HG02884 (cell line): ENCODE measurements around the gene EML6.
A peak's percentile ranks its signal among the peaks of the same experiment; 100 is the strongest.
"Not testable (repeated sequence)": the region's sequence is repeated elsewhere in the genome, so short reads cannot be mapped to it uniquely, and the experiment has no call there.

Source experiments
- ATAC-seq: cut with Tn5 transposase; IDR thresholded peaks from one replicate; pipeline ENCODE4 v1.9.1; 2021; ENCODE audit warnings: mild to moderate bottlenecking, moderate library complexity; ENCODE audit not compliant: unreplicated experiment

Gene EML6

DNA sequence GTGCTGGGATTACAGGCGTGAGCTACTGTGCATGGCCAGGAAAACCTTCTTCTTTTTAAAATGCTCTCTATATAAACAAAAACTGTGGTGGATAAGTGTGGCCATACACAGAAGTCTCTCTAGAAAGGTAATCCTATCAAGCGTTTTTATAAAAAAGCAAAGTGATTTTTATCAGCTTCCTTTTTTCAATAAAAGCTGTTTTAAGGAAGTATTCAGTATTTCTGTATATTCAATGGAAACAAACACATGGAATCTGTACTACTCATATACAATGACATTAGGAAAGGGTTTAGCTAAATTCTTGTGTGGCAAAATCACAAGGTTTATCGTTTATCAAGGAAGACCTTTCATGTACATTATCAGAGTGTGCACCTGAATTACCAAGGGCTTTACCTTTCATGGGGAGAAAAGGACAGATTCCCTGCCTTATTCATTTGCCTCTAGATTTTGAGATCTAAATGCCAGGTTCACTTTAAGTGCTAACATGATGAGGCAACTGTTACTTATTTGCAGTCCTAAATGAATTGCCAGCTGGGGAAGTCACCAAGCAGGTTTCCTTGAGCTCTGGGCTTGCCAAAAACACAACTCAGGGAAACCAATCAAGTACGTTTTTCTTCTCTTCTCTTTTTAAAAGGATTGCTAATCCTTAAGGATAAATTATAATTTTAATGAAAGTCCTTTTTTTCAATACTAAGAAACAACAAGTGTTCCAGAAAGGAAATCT lies 256.0 kb downstream of the EML6 start:
- ATAC-seq, result no peak

DNA sequence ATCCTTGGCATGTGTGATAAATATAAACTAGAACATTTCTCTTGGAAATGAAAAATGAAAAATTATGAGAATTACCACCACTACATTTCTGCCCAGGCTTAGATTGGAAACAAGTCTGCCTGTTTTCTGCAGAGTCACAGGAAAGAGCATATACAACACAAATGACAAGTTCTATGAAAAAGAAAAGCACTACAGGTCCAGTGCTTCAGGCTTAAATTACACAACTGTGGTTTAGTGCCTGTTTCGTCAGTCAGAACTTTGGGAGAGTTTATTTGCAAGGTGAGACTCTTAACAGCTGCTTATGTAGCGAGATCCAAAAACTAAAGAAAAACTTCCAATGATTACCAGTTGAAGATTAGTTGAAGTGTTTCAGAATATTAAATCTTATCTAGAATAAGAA lies 257.9 kb downstream of the EML6 start:
- no peak for ATAC-seq

DNA sequence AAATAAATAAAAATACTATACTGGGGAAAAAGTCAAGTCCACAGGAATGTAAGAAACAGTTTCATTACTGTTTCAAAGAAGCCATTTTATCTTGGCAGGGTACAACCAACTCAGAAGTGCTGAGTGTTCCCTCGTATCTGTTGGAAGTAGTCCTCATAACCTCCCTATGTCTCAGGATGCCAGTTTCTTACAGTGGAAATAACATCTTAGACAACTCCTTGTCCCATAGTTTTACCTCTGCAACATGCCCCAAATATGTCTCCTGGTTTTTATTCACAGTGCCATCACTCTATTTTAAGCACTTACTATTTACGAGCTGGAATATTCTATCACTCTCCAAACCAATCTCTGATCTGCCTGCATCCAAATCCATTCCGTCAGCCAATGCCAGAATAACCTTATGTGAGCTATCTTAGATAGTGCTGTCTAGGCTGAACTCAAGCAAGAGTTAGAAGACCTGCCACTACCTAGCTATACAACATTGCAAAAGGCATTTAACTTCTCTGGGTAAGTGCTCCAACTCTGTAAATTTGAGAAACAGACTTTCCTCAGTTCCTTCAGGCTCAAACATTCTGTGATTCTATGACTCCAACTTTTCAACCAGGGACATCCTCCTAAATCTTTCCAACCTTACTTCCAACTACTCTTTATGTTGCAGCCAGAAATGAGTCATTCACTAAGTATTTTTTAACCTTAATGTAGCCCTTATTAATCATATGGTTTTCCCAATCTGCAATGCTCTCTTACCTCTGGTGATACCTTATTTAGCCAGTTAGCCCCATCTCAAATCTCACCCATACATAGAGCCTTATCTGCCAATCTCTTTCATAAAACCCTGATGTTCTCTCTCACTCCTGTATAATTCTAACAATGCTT lies 260.1 kb downstream of the EML6 start:
- no peak for ATAC-seq

DNA sequence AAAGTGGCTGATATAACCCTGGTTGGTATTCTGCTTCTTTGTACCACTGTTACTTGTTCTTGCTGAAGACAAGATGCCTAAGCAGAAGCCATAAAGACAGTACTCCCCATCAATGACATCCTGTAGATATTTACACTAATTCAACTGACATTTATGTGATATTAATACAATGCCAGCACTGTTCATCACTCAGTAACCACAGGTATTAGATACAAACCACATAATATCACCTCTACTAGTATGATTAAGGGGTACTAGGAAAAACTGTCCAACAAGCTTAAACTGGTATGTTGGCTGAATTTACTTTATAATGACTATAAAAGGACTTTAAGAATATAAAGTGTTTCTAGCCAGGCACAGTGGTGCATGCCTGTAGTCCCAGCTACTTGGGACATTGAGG lies 261.0 kb downstream of the EML6 start:
- no peak for ATAC-seq

DNA sequence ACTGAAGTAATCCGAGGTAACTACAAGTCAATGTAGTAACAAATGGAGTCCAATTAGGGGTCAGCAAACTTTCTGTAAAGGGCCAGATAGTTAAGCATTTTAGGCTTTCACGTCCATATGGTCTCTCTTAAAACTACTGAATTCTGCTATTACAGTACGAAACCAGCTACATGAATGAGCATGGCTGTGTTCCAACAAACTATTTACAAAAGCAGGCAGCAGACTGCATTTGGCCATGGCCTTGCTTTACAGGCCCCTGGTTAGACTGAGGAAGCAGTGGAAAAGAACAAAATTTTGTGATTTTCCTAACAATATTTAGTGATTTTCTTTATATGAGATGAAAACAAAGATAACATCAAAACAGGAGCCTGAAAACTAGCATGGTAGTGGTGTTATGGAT lies 262.8 kb downstream of the EML6 start:
- no peak for ATAC-seq

DNA sequence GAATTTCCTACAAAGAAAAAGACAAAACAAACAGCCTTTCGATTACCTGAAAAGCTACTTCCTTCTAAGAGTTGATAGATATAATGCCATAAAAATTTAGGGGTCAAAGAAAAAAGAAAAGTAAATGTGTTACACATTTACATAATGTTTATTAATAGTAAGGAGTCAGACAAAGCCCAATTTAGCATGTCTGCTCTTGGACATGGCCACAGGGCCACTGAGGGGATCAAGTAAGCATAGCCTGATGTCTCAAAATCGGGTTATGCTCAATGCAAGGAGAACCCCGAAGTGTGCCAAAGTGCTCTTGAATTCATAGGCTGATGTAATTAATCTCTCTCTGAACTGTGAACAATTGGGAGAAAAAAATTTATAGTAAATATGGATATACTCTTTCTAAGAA lies 265.1 kb downstream of the EML6 start:
- ATAC-seq, result no peak

DNA sequence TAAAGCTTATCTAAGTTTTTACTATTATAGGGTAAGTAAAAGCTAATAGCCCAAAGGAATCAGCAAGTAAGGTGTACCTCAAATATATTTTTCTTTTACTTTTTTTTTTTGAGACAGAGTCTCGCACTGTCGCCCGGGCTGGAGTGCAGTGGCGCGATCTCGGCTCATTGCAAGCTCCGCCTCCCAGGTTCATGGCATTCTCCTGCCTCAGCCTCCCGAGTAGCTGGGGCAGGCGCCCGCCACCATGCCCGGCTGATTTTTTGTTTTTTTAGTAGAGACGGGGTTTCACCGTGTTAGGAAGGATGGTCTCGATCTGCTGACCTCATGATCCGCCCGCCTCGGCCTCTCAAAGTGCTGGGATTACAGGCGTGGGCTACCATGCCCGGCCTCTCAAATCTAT lies 267.2 kb downstream of the EML6 start:
- ATAC-seq, result not testable (repeated sequence)

DNA sequence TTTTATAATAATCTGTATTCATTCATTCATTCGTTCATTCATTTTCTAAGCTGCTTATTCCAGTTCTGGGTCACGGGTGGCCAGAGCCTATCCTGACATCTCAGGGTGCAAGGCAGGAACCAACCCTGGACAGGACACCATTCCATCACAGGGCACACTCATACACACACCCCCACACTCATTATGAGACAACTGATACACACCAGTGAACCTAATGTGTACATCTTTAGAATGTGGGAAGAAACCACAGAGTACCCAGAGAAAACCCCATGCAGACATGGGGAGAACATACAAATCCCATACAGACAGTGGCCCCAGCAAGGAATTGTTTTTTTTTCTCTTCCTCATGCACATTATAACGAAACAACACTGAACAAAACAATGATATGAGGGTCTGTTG lies 272.1 kb downstream of the EML6 start:
- ATAC-seq, result peak; percentile 68

DNA sequence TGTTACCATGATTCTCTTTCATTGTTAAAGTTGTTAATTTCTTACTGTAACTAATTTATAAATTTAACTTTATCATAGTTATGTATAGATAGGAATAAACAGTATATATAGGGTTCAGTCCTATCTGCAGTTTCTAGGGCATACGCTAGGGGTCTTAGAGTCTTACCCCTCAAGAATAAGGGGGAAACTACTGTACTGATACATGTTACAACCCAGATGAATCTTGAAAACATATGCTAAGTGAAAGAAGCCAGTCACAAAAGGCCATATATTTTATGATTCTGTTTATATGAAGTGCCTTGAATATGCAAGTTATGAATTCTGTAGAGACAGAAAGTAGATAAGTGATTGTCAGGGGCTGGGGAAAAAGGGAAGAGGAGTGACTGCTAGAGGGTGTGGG lies 274.4 kb downstream of the EML6 start:
- no peak for ATAC-seq

DNA sequence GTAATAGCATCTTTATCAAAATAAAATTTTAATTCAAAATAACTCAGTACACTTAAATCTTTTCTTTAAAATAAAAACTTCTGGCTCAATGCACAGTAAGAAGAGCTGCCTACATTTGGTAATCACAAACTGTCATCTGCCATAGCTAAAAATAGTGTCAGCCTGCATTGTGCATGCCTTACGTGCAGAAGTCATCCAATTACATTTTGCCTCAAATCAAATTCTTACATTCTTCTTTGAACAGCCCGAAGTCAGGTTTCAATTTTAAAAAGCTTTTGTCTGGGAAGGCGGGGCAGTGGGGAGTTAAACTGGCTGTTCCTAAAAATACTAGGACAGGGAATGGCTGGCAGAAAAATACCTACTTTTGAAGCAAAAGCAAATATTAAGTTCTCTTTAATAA lies 275.7 kb downstream of the EML6 start:
- no peak for ATAC-seq

DNA sequence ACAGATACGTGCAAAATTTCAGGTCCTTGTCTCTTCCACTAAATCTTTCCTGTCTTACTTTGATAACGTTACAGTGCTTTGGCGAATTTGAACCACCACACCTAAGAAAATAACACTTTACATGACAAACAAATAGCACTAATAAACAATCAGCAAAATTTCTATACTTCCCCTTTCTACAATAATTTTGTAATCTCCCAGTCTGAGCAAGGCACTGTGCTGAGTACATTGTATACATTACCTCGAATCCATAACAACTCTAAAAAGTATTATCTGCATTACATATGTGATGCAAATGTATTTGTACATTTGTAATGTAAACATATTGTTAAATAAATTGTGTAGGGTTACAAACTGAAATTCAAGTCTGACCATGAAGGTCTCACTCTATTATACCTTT lies 276.9 kb downstream of the EML6 start:
- ATAC-seq, result no peak

DNA sequence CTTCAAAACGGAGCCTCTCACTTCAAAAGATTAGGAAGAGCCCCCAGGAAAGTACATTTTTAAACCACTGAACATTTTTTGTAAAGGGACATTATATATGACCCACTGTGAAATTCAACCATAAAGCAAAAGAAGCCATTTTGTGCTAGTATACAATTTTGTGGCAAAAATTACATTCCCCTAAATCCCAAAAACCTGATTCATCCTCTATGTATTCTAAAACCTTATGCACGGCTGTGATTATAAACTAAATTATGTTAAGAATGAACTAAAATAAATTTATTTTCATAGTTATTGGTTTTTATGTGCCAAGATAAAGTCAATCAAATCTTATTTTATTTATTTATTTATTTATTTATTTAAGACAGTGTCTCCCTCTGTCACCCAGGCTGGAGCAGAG lies 278.3 kb downstream of the EML6 start:
- ATAC-seq, result no peak

DNA sequence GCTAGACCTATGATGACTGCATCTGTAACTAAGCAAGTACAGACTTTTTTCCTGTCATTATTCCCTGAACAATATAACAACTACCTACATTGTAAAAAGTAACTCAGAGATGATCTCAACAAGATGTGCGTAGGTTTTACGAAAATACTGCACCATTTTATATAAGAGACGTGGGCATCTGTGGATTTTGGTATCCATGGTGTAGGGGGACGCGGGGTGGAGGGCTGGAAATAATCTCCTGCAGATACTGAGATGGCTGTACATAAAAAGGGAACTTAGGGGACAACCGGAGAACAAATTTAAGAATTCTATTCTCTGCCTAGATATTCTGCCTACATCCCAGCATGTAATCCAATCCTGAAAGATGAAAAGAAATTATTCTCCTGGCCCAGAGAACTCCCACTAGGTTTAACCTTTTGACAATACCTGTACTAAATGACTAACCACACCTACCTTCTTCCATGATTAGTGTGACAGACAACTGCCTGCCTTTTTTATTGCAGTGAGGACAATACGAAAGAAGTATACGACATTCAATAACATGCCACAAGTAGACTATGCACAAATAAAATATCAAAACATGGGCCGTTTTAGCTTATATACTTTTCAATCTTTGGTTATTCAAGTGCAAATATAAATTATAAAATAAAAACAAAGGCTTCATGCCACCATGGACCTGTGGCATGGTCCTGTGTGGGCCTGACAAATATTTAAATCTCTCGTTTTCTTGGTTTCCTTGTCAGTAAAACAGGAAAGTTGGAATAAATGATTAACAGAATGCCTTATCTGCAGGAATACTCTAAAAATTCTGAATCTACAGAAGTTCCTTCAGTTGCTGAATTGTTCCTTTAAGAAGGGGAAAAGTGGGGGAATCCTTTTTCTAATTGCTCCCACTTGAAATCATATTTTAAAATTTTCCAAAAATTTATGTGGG lies 280.5 kb downstream of the EML6 start:
- ATAC-seq, result no peak

DNA sequence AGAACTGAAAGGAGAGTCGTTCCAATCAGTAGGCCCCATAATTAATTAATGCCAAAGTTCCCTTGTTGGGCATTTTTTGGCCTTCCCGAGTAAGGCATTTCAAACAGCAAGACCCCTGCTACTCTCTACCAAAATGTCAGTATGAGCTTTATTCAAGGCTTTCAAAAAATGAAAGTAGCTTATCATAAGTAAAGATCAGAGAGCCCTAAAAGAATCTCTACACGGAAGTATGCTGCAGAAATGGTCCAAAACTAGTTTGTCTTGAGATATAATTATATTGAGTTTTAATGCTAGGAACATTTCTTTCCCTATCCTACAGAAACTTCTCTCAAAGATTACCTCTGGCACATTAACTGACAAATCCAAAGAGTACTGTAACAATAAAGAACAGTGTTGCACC lies 282.8 kb downstream of the EML6 start:
- no peak for ATAC-seq

DNA sequence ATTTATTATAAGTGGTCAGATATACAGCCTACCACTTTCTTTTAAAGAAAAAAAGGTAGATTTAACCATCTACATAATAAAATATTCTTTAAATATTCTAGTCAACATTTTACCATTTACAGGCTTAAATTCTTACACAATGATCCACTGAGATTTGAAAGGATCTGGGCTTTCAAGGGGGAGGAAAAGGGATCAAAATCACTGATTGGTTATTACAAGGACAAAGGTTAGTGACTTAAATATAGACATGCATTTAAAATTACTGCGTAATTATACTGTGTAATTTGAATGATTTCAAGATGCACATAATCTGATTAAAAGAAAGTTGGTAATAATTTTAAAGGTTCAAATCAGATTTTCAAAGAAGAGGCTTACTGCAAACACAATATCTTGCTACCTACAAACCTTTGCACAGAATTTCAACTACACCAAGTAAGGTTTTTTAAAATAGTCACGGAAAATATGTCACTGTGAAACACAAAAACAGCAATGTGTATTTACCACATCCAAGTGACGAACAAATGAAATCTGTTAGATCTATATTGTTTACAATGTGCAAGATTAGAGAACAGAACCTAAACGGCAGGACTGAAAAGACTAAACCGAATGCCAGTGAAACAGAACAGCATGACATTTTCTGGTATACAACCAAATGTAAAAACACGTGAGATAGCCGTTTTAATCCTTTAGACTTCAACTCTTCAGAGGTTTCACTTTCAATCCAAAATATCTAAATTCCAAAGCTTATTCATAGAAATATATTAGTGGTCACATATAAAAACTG lies 286.0 kb downstream of the EML6 start:
- ATAC-seq, result peak; percentile 4

DNA sequence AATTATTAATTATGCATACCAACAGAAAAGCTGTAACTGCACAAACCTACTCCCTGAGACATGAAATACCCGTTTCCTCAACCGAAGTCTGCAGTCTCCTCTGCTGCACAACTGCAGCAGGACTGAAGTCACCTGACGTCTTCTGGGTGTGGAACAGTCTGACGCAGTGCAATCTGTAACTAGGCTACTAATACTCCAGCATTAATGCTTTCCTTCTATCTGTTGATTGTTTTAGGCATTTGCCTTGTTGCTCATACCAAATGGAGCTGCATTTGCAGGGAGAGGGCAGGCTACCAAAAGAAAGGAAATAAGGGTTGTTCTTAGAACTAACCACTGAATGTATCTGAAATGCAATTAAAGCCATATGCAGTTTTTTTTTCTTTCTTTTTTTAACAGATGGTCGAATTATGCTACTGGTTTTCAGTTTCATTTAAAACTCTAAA lies 286.7 kb downstream of the EML6 start:
- ATAC-seq, result peak; percentile 98

DNA sequence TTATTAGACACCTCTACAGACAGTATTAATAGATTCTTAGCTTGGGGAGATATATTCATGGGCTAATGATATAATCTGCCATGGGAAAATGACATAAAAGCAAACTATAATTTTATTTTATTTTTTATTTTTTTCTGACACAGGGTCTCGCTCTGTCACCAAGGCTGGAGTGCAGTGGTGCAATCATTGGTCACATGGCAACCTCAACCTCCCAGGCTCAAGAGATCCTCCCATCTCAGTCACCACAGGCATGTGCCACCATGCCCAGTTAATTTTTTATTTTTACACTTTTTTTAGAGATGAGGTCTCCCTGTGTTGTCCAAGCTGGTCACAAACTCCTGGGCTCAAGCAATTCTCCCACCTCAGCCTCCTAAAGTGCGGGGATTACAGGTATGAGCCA lies 287.5 kb downstream of the EML6 start:
- ATAC-seq, result no peak

DNA sequence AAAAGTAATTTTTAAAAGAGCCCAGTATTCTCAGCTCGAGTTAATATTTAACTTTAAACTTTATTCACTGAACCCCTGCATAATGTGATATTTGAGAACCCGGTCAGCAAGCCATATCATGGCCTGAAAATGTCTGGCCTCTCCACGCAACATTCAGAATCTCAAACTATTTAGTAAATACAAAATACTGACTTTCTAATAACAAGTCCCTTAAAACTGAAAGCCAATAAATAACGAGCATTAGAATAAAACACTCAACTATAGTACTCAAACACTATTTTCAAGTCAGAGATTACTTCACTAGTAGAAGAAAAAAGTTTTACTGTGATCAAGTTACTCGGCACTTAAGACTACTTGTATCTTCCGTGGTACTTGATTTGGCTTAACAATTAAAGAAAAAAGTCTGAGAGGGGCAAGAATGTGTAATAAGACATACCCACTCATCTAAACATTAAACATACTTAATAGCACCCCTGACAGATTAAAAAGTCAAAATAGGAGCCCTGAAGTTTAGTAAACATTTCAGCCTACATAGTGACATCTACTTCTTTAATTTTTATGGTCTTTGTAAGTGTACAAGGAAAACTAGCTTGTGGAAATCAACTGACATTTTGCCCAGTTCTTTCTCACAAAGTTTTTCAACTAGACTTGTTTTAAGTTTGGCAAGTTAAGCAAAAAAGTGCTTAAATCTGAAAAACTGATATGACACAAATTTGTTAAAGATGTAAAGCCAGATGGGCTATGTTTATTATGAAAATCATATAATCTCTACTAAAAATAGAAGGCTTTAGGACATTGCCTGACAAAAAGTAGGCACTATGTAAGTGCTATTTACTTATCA lies 288.6 kb downstream of the EML6 start:
- ATAC-seq, result no peak

DNA sequence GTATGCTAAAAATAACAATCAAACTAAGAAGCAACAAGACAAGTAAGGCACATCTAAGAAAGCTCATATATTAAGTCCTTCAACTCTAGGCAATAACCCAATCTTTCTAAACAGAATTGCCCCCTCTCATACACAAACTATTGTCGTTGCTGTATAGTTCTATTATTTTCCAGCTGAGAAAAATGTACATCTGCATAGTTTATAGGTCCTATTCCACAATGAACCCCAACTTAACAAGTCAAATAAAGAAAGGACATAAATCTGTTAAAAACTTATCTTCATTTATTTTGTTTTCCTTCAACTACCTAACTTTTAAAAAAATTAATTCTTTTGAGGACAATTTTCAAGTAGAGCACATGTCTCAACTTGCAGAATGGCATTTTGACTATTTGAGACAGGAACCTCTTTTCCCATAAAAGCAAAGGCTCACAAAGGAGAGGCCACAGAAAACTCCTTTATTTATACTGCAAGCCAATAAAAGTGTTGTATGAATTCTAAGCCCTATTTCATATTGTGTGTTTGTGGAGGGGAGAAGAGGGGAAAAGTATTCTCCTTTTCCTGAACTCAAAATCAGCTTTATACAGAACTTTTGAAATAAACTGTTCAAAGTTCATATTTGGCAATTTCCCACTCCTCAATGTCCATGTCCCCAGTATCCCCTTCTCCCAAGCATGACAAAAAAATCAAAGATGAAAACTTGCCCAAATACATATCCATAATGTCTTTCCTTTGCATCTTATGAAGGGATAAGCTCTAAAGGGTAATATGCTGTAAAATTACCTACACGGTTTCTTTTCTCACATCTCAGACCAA lies 289.4 kb downstream of the EML6 start:
- ATAC-seq, result no peak
